GM19452 (cell line): ENCODE results near the gene CTRB2.

ENCODE experiments used
- ATAC-seq: cut with Tn5 transposase; IDR thresholded peaks from one replicate; pipeline ENCODE4 v1.9.1; 2021; ENCODE audit not compliant: unreplicated experiment

Gene CTRB2

GRCh38 chr16:75175074-75175473 is 31.9 kb downstream of the CTRB2 start:
- ATAC-seq, result no peak

DNA sequence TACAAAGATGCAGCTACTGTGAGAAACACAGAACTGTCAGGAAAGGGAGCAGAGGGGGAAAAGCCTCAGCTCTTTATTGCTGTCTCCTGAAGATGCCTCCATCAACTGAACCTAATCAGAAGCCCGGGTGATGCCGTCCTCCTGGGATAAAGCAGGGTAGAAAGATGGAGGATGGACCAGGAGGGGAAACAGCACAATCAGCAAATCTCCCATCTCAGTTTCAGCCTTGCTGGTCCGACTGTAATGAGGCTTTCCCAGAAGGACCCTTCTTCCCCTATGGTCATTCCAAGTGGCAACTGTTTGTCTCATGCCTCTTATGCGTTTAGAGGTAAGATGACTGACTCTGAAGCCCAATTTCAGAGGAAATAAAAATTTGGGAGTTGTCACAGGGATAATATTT is 34.4 kb downstream of the CTRB2 start:
- no peak for ATAC-seq

DNA sequence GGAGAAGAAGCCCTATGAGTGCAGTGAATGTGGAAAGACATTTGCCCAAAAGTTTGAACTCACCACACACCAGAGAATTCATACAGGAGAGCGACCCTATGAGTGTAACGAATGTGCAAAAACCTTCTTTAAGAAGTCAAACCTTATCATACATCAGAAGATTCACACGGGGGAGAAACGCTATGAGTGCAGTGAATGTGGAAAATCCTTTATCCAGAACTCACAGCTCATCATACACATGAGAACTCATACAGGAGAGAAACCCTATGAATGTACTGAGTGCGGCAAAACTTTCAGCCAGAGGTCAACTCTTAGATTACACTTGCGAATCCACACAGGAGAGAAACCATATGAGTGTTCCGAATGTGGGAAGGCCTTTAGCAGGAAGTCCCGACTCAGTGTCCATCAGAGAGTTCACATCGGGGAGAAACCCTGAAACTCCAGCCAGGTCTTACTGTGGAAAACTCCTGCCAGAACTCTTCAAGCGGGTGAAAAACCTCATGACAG is 37.0 kb downstream of the CTRB2 start:
- ATAC-seq, result no peak

DNA sequence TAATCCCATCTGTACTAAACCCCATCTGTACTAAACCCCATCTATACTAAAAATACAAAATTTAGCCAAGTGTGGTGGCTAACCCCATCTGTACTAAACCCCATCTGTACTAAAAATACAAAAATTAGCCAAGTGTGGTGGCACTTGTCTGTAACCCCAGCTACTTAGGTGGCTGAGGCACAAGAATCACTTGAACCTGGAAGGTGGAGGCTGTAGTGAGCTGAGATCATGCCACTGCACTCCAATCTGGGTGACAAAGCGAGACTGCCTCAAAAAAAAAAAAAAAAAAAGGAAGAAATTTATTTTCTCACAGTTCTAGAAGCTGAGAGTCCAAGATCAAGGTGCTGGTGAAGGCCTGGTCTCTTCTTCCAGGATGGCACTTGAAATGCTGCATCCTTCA is 46.6 kb downstream of the CTRB2 start:
- ATAC-seq, result no peak
